ENCODE measurements around the gene SEMA5A.

SEMA5A gene

DNA sequence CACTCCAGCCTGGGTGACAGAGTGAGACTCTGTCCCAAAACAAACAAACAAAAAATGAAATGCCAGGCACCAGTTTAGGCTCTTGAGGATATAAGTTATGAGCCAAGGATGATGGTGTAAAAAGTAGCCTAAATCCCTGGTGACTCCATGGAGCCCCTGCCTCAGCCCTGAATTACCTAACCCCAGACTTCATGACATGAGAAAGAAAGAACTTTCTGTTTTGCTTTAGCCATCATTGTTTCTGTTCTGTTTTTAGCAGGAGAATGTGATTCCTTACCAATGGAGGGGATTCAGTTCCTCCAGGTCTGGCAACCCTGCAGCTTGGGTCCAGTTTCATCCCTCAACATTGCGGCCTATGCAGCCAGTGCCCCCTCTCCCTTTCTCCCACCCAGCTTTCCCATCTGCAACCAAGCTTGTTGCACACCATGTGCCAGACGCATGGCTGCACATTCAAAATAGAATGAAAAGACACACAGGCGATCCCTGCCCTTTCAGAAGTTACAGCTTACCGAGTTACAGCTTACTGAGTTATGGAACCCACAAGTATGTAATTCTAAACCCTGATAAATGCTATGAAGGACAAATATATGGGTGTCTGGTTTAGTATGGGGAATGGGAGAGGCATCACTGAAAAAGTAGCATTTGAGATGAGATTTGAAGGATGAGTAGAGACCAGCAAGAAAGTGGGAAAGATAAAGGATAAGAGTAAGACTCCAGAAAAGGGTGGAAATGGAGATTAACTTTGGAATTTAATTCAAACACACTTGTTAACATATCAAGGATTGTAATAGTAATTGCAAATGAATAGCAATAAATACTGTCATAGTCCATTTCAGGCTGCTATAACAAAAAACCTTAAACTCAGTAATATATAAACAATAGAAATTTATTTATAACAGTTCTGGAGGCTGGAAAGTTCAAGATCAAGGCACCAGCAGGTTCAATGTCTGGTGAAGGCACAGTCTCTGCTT, 6.0 kb upstream of the SEMA5A start:
- DNase-seq (ENCODE audit: low spot score), result peak; percentile 17
- TF ChIP-seq, protein P1, sequence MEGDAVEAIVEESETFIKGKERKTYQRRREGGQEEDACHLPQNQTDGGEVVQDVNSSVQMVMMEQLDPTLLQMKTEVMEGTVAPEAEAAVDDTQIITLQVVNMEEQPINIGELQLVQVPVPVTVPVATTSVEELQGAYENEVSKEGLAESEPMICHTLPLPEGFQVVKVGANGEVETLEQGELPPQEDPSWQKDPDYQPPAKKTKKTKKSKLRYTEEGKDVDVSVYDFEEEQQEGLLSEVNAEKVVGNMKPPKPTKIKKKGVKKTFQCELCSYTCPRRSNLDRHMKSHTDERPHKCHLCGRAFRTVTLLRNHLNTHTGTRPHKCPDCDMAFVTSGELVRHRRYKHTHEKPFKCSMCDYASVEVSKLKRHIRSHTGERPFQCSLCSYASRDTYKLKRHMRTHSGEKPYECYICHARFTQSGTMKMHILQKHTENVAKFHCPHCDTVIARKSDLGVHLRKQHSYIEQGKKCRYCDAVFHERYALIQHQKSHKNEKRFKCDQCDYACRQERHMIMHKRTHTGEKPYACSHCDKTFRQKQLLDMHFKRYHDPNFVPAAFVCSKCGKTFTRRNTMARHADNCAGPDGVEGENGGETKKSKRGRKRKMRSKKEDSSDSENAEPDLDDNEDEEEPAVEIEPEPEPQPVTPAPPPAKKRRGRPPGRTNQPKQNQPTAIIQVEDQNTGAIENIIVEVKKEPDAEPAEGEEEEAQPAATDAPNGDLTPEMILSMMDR (IDR thresholded peaks at IDR 0.05; ENCODE audit: extremely low read depth, insufficient read depth, missing control alignments), result no peak
- in situ Hi-C loops (cut with MboI; ENCODE audit: low pct_unique_long_range_greater_than_20kb, low sequenced_read_pairs, unreplicated experiment), result no loop called here

DNA sequence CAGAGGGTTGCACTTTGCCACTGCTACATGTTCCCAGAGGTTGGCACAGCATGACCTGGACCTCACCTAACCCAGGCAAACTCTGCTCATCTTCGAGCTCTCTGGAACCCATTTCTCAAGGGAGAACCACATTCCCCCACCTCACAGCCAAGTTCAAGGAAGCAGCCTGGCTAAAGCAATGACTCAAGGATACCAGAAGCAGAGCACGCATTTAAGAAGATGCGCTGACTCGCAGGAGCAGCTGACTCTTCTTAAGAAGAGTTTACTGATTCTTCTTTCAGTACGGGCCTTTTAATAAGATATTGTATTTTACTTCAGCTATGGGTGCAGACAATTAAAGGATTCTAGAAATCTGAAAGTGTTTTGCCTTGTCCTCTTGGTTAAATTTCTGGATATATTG, 4.1 kb upstream of the SEMA5A start:
- DNase-seq (ENCODE audit: low spot score), result no peak
- TF ChIP-seq, protein P1 (IDR thresholded peaks at IDR 0.05; ENCODE audit: extremely low read depth, insufficient read depth, missing control alignments), result no peak
- in situ Hi-C loops (cut with MboI; ENCODE audit: low pct_unique_long_range_greater_than_20kb, low sequenced_read_pairs, unreplicated experiment), result no loop called here

DNA sequence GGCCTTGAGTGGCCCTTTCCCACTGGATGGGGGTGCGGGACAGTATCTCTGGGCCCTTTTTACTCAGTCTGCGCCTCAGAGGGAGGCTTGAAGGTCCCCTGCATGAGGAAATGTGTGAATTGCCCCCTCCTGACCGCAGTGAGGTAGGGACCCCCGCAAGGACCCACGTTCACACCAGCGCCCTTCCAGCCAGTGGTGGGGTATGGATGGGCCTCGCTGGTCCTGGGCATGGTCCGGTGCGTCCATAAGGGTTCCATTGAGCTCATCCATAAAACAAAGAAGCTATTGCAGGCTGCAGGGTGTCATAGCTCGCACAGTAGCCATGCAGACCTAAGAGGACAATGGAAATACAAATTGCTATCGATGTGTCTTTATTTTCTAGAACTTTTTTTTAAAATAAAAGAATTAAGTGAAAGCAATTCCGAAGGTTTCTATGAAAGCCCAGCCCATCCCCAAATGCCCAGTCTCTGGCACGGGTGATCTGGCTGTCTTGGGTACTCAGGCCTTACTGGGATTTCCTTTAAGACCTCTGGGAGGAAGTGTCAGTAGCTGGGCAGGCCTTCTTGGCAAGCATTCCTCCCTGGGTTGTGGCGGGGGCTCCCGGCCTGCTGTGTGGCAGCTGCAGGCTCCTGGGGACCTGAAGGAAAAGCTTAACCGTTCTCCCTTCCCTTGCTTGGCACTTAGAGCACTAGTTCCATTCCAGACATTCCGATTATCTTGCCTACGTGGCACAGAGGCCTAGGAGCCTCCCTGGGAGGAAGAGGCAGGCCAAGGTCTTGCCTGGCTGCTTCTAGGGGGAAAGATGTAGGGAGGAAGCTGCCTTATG, 1.5 kb upstream of the SEMA5A start:
- in situ Hi-C loops (cut with MboI; ENCODE audit: low pct_unique_long_range_greater_than_20kb, low sequenced_read_pairs, unreplicated experiment), result no loop called here
- DNase-seq (ENCODE audit: low spot score), result no peak
- TF ChIP-seq, protein P1 (IDR thresholded peaks at IDR 0.05; ENCODE audit: extremely low read depth, insufficient read depth, missing control alignments), result no peak

DNA sequence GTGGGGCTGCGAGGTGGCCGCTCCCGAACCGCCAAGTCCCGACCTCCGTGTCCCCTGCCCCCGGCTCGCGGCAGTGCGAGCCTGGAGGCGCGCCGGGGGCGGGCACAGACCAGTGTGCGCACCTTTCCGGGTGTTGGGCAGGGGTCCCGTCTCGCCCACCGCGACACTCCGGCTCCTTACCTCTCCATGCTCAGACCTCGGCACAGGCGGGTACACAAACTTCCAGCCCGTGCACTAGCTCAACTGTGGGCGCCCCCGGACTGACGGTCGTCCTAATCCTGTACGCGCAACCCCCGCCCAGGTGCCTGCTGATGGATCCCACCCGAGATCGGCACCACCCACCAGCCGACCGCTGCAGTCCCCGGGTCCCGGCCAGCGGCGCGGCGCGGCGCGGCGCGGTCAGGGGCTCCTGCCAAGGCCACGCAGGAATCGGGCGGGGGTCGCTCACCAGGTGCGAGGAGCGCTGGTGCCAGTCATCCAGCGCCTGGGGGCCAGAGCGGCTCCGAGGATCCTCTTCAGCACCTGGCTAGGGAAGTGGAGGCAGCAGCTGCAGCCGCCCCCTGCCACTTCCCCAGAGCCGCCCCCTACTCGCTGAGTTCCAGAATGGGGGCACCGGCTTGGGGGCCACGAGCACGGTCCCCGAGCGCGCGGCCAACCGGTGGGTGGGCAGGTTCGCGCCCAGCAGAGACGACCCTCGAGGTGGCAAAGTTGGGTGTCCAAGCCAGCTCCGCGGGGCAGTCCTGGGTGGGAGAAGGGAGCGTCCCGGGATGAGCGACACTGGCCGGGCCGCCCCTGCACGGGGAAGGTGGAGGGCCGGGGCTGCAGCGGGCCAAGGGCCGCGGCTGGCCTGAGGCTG, 511 bp downstream of the SEMA5A start:
- TF ChIP-seq, protein P1 (IDR thresholded peaks at IDR 0.05; ENCODE audit: extremely low read depth, insufficient read depth, missing control alignments), result no peak
- in situ Hi-C loops (cut with MboI; ENCODE audit: low pct_unique_long_range_greater_than_20kb, low sequenced_read_pairs, unreplicated experiment), result no loop called here
- DNase-seq (ENCODE audit: low spot score), result peak; percentile 20

DNA sequence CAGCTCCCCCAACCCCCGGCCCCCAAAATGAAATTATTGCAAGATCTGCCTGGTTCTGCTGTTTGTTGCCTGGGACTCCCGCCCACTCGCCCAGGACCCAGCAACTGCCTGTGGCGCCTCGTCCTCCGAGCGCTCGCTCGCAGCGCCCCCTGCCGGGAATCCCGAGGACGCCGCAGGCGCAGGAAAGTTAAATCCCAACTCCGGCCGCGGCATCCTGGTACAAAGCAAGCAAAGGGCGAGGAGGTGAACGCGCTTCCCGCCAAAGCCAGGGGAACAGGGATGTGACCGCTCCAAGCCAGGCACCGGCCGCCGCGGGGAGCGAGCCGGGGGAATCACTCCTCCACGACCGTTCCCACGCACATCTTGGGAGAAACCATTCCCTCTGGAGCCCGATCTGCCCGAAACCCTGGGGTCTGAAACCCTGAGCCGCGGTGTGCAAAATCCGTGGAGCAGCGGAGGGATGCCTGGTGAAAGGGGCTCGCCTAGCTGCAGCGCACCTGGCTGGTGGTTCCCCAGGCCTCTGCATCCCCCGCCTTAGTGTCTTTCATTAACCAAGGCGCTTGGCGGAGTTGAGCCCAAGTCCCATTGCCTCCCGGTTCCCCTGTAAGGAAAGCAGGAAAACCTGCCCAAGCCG, 1.3 kb downstream of the SEMA5A start:
- DNase-seq (ENCODE audit: low spot score), result peak; percentile 70
- in situ Hi-C loops (cut with MboI; ENCODE audit: low pct_unique_long_range_greater_than_20kb, low sequenced_read_pairs, unreplicated experiment), result no loop called here

More for the DNA sequence above, 1.3 kb downstream of the SEMA5A start:
- TF ChIP-seq, protein P1 (IDR thresholded peaks at IDR 0.05; ENCODE audit: extremely low read depth, insufficient read depth, missing control alignments), result peak; percentile 97

All from GM13977 (cell line).